GM06990 (cell line): ENCODE data around the gene COL25A1.
"Not testable (repeated sequence)": the region's sequence is repeated elsewhere in the genome, so short reads cannot be mapped to it uniquely, and the experiment has no call there.

Experiments used
- DNase-seq: peaks from one replicate; pipeline ENCODE4 v3.0.0-alpha.2; 2011; ENCODE audit not compliant: insufficient read length; ENCODE audit errors: extremely low read depth
- H3K27me3 ChIP-seq: replicated peaks from 2 replicates; pipeline ENCODE4 v1.6.0; 2011; ENCODE audit warnings: low read length; ENCODE audit not compliant: control insufficient read depth, insufficient read depth
- H3K36me3 ChIP-seq: 2 replicates; pipeline ENCODE4 v1.5.1; 2011; ENCODE audit warnings: low read length; ENCODE audit not compliant: control insufficient read depth, insufficient read depth
- H3K4me3 ChIP-seq: replicated peaks from 2 replicates; pipeline ENCODE4 v1.5.1; 2011; ENCODE audit warnings: low read depth, mild to moderate bottlenecking, control low read depth, low read length
- CTCF ChIP-seq: IDR thresholded peaks from 2 replicates; pipeline ENCODE4 v1.5.1; 2011; ENCODE audit warnings: low read length, control low read depth, mild to moderate bottlenecking, inconsistent platforms; ENCODE audit not compliant: insufficient read depth, poor library complexity, severe bottlenecking

Gene COL25A1

GRCh38 chr4:108988464-108989195 is 313.8 kb downstream of the COL25A1 start:
- TF ChIP-seq CTCF = no peak
- no peaks in the 10 kb centered on the region for H3K27me3 ChIP-seq
- H3K4me3 ChIP-seq = no peak overlapping the region
- no peak for DNase-seq
- no peaks in the 10 kb centered on the region for H3K36me3 ChIP-seq

- not testable (repeated sequence) for DNase-seq, H3K27me3 ChIP-seq, H3K36me3 ChIP-seq, H3K4me3 ChIP-seq
Measured at GRCh38 chr4:108984495-108984894, 318.0 kb downstream of the COL25A1 start.

GRCh38 chr4:108982402-108983185 is 319.9 kb downstream of the COL25A1 start:
- Histone ChIP-seq H3K27me3 (no peaks in the 10 kb centered on the region), H3K4me3 (no peak overlapping the region), H3K36me3 (no peaks in the 10 kb centered on the region)
- no peak for TF ChIP-seq CTCF
- no peak for DNase-seq

GRCh38 chr4:108980455-108981239 is 321.8 kb downstream of the COL25A1 start:
- H3K4me3 ChIP-seq = no peak overlapping the region
- H3K36me3 ChIP-seq = no peaks in the 10 kb centered on the region
- H3K27me3 ChIP-seq = no peaks in the 10 kb centered on the region
- TF ChIP-seq CTCF = no peak
- DNase-seq = no peak

GRCh38 chr4:108979759-108980158 is 322.7 kb downstream of the COL25A1 start:
- no peak for TF ChIP-seq CTCF
- H3K4me3 ChIP-seq = no peak overlapping the region
- no peaks in the 10 kb centered on the region for H3K27me3 ChIP-seq
- no peaks in the 10 kb centered on the region for H3K36me3 ChIP-seq
- DNase-seq = no peak

- H3K36me3 ChIP-seq = no peaks in the 10 kb centered on the region
- DNase-seq = no peak
- H3K27me3 ChIP-seq = no peaks in the 10 kb centered on the region
- H3K4me3 ChIP-seq = no peak overlapping the region
- TF ChIP-seq CTCF = no peak
Measured at GRCh38 chr4:108978066-108978465, 324.4 kb downstream of the COL25A1 start.
